Panc1 (cell line): ENCODE measurements around the gene ABCC11.

Source experiments
- POLR2AphosphoS5 ChIP-seq: IDR thresholded peaks from 2 replicates; pipeline ENCODE4 v1.6.1; 2012; ENCODE audit warnings: mild to moderate bottlenecking, low read depth, low read length, moderate library complexity
- SIN3A ChIP-seq: IDR thresholded peaks from 2 replicates; pipeline ENCODE4 v1.6.1; 2012; ENCODE audit warnings: low read depth, mild to moderate bottlenecking, low read length, moderate library complexity, borderline replicate concordance; ENCODE audit not compliant: insufficient read depth
- TCF7L2 ChIP-seq: IDR thresholded peaks from 2 replicates; pipeline ENCODE4 v1.6.1; 2011; ENCODE audit warnings: mild to moderate bottlenecking, low read depth, low read length, inconsistent platforms
- TF ChIP-seq, protein P1 (sequence below), 2 experiments: IDR thresholded peaks; 2 replicates each; pipeline ENCODE4 v1.6.1; 2011 to 2012; ENCODE audit warnings: low read depth in 2 of 2, control low read depth in 1 of 2, low read length in 1 of 2, mild to moderate bottlenecking in 1 of 2, moderate library complexity in 1 of 2; ENCODE audit not compliant: insufficient read depth in 1 of 2
- TF ChIP-seq, protein P2 (sequence below): fragments of 450-650 bp; IDR thresholded peaks from 2 replicates; pipeline ENCODE4 v1.5.1; 2017; ENCODE audit warnings: mild to moderate bottlenecking

DNA sequence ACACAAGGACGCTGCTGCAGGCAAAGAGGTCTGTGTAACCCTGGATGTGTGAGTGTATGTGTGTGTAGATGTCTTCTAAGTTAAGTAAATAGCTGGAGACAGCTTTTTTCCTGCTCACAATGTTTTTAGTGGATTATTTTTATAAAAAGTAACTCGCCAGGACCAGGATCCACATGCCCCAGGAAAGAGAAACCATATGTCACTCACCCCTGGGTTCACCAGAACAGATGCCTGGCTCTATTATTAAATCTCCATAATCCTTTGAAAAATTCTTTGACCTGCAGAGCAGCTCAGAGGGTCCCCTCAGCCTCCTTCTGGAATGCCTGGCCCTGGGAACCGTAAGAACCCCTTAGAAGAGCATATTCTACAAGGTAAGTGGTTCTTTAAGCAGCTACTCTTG is 109.5 kb downstream of the ABCC11 start:
- TF ChIP-seq POLR2AphosphoS5 (no peak), SIN3A (no peak), TCF7L2 (no peak)
- TF ChIP-seq, protein P1, sequence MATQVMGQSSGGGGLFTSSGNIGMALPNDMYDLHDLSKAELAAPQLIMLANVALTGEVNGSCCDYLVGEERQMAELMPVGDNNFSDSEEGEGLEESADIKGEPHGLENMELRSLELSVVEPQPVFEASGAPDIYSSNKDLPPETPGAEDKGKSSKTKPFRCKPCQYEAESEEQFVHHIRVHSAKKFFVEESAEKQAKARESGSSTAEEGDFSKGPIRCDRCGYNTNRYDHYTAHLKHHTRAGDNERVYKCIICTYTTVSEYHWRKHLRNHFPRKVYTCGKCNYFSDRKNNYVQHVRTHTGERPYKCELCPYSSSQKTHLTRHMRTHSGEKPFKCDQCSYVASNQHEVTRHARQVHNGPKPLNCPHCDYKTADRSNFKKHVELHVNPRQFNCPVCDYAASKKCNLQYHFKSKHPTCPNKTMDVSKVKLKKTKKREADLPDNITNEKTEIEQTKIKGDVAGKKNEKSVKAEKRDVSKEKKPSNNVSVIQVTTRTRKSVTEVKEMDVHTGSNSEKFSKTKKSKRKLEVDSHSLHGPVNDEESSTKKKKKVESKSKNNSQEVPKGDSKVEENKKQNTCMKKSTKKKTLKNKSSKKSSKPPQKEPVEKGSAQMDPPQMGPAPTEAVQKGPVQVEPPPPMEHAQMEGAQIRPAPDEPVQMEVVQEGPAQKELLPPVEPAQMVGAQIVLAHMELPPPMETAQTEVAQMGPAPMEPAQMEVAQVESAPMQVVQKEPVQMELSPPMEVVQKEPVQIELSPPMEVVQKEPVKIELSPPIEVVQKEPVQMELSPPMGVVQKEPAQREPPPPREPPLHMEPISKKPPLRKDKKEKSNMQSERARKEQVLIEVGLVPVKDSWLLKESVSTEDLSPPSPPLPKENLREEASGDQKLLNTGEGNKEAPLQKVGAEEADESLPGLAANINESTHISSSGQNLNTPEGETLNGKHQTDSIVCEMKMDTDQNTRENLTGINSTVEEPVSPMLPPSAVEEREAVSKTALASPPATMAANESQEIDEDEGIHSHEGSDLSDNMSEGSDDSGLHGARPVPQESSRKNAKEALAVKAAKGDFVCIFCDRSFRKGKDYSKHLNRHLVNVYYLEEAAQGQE (IDR thresholded peaks at IDR 0.05; ENCODE audit: insufficient read depth in 1 of 2, low read depth in 2 of 2, low read length in 1 of 2): no peak
- TF ChIP-seq, protein P2, sequence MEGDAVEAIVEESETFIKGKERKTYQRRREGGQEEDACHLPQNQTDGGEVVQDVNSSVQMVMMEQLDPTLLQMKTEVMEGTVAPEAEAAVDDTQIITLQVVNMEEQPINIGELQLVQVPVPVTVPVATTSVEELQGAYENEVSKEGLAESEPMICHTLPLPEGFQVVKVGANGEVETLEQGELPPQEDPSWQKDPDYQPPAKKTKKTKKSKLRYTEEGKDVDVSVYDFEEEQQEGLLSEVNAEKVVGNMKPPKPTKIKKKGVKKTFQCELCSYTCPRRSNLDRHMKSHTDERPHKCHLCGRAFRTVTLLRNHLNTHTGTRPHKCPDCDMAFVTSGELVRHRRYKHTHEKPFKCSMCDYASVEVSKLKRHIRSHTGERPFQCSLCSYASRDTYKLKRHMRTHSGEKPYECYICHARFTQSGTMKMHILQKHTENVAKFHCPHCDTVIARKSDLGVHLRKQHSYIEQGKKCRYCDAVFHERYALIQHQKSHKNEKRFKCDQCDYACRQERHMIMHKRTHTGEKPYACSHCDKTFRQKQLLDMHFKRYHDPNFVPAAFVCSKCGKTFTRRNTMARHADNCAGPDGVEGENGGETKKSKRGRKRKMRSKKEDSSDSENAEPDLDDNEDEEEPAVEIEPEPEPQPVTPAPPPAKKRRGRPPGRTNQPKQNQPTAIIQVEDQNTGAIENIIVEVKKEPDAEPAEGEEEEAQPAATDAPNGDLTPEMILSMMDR: no peak
